CD4-positive, alpha-beta T cell treated with Interleukin-12 subunit alpha and Interleukin-12 subunit beta, for 1 hour (primary cell): ENCODE measurements around the gene VDR.
A peak's percentile ranks its signal among the peaks of the same experiment; 100 is the strongest.

Experiments
- DNase-seq: peaks from one replicate; pipeline ENCODE4 v3.0.0-alpha.2; 2020

VDR gene

GRCh38 chr12:47904713-47905709, at the start of gene VDR:
Gene VDR (minus strand): TSS chr12:47904994. CDS start chr12:47879113, 25,881 bp downstream.
- DNase-seq, result peak; percentile 81

- no peak for DNase-seq
Observed at GRCh38 chr12:47954058-47954457, 49.3 kb upstream of the VDR start.

GRCh38 chr12:47950856-47951468, 46.2 kb upstream of the VDR start:
- no peak for DNase-seq

DNA sequence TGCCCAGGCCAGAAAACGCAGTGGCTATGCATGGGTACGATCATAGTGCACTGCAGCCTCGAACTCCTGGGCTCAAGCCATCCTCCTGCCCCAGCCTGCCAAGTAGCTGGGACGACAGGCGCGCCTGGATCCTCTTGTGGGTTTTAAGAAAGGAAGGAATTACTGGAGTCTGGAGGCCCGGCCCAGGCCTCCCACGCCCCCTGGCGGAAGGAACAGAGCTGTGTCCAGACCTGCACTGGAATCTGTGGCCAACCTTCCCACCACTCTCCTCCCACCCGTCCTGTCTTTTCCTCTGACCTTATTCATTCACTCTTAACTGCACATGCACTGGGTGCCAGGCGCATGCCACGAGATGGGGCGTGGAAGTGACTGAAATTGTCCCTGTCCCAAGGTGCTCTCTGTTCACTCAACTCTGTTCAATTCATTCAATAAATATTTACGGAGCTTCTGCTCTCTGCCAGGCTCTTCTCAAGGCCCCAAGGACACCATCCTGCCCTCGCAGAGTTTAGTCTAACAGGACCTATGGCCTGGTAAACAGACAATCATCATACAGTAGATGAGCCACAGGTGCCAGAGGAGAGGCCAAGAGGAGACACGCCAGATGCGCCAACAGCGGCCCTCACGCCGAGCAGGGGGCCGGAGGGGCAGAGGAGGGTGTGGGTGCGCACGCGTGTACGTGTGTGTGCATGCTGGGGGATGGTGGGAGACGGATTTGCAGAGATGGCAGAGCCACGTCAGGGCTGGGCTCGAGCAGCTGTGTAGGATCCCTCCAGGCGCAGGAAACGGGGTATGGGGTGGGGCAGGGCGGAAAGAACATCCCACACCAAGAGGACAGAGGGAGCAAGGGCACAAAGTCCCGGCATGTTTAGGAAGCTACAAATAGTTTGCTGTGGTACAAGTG, 44.9 kb upstream of the VDR start:
- peak; percentile 47 for DNase-seq

DNA sequence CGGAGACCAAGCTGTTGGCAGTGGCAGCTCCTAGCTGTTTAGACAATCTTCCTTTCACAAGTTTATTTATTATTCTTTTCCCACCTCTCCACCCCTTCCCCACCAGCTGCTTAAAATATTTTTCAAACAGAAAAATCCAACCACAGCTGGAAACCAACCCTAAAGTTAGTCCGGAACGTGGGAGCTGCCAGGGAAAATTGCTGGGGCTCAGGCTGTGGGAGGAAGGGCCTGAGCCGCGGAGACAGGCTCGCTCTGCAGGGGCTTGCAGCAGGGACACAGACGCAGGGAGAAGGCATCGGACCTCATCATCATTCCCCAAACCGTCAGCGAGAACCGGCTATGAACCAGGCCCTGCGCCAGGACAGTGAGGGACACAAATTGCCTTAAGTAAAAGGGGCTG, 42.5 kb upstream of the VDR start:
- no peak for DNase-seq

DNA sequence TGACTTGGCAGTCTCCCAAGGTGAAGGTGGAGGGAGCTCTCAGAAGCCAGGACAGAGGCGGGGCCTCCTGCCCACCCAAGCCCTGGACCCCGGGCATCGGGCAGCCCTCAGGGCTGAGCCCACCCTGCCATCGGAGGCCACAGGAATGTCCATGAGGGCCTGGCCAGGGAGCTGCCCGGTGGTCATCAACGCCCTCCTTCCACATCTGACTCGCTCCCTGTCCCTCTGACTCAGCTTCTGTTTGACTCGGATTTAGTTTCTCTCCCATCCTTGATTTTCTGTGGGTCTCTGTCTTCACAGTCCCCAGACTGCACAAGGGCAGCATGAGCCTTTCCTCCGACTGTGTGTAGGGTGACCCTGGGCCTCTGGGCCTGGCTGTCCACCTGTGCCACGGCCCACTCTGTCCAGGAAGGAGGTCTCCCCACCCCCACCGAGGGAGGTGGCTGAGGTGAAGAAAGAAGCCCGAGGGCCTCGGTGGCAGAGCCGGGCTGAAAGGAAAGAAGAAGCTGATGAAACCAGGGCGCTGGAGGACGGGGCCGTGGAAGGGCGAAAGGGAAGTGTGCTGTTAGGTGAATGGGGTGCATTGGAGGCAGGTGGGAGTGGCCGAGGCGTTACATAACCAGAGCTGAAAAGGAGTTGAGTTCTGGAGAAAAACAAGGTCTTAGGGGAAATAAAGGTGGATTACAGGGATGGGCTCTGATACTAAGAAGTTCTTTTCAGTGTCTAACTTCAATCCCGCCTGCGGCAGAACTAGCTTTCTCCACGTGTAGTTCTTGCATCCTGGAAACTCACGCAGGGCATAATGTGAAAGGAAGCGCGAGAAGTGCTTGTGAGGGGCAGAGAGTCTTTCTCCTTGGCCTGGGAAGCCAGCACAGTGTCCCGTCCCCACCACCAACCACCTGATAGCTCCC, 41.9 kb upstream of the VDR start:
- no peak for DNase-seq

DNA sequence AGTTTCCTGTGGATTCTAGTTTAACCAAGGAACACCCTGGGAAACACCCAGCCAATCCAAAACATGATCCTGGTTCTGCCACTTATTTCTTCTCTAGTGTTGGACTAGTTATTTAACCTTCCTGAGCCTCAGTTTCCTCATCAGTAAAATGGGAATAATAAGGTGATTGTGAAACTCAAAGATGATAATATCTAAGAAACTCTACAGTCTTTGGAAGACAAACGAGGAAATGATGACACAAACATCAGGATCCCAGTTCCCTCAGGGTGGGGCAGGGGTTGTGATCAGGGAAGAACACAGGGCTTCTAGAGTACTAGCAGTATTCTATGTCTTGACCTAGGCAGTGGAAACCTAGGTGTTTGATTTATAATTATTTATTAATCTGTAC, 40.5 kb upstream of the VDR start:
- DNase-seq, result no peak

GRCh38 chr12:47944685-47945340, 40.0 kb upstream of the VDR start:
- DNase-seq, result no peak

GRCh38 chr12:47943623-47944340, 39.0 kb upstream of the VDR start:
- DNase-seq, result no peak

DNA sequence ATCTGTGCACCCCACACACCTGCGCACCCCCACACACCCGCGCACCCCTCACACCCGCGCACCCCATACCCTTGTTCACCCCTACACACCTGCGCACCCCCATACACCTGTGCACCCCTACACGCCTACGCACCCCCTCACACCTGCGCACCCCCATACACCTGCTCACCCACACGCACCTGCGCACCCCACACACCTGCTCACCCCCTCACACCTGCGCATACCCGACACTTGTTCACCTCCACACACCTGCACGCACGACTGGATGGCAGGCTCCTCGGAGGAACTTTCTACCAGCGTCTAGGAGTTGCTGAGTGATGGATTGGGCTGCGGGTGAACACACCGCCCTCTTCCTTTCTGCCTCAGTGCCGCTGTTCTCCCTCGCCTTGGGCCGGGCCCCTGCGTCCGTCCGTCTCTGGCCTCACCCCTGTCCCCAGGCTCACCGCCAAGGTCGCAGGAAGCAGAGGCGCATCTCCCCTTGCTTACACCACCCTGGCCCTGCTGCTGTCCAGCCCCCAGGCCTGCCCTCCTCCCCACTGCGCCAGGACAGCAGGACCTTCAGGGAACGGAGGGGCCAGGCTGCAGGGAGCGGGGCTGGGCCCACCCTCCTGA, 37.9 kb upstream of the VDR start:
- DNase-seq, result no peak

DNA sequence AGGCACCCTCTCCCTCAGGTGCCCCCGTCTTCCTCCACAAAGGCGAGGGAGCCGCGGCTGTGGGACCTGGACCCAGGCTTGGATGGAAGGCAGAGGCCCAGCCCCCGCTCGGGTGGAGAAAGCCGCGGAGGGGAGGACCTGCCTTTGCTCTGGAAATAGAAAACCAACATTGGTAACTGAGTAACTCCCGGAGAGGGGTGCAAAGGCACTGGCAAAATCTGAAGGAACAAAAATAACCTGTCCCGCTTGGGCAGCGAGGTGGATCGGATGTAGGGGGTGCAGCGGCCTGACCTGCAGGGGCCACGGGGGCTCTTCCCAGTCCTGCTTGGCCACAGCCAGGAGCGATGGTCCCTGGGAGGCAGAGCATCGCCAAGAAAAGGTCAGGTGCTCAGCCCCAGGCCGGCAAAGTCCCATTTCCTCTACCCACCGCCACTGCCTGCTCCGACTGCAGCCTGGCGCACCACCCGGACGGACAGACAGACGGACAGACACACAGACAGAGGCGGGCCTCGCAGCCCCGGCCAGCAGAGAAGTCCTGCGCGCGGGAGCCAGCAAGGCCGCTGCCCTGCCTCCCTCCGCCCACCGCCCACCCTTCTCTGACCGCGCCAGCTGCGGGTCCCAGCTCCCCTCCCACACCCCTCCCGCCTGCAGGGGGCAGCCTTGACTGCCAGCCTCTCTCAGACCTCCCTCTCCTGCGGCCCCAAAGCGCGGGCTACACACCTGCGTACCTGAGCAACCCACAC, 37.2 kb upstream of the VDR start:
- DNase-seq, result peak; percentile 55

GRCh38 chr12:47941475-47941780, 36.6 kb upstream of the VDR start:
- no peak for DNase-seq

DNA sequence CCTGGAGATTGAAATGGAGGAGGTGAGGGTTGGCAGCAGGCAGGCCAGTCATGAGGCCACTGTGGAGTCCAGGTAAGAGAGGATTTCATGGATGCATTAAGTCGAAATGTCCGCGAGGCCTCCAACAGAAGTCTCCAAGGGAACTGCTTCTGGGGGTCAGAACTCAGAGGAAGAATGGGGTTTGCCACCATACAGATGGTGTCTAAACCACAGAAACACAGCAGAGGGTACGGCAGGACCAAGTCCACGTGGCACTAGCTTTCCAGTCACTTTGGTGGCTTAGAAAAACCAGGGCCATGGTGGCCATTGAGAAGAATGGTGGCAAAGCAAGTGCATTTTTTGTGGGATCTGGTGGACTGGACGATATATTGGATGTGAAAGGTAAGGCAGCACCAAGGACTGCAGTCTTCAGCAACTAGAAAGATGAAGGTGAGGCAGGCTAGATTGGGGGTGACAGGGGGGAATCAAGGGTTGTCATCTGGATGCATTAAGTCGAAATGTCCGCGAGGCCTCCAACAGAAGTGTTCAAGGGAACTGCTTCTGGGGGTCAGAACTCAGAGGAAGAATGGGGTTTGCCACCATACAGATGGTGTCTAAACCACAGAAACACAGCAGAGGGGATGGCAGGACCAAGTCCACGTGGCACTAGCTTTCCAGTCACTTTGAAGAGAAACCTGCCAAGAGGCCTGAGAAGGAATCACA, 36.1 kb upstream of the VDR start:
- no peak for DNase-seq

- no peak for DNase-seq
Observed at GRCh38 chr12:47939009-47939601, 34.3 kb upstream of the VDR start.

DNA sequence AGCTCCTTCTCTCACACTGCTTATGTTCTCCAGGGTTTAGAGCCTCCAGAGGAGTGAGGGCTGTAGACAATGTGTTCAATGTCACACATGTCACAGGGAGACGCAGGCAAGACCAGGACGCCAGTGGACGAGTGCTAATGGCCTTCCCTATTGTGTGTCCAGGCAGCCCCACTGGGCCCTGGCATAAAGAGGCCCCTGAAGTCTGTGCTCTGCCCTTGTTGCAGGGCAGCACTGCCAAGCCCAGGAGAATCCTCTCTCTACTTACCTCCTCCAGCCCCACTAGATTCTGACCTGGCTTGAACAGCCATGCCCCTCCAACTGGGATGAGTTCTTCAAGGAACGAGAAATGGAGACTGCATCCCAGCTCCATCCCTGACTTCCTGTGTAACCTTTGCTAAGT, 33.8 kb upstream of the VDR start:
- DNase-seq, result no peak

GRCh38 chr12:47938093-47938492, 33.3 kb upstream of the VDR start:
- DNase-seq, result no peak

DNA sequence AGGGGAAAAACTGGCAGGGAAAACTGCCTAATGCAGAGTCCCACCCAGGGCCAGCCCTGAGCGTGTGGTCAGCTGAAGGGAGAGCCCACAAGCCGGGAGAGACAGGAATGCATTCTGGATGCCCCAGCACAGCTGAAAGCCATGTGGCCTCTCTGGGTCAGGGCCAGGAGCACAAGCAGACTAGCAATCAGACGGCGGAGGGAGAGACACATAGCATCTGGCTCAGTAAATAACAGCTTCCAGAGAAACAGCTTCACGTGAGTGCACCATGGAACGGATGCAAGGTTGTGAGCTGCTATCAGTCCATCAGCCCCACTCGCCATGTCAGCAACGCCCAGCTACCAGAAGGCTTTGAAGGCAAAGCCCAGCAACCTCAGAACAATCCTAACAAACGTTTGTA, 30.4 kb upstream of the VDR start:
- DNase-seq, result no peak

- no peak for DNase-seq
Observed at GRCh38 chr12:47931187-47931586, 26.4 kb upstream of the VDR start.

DNA sequence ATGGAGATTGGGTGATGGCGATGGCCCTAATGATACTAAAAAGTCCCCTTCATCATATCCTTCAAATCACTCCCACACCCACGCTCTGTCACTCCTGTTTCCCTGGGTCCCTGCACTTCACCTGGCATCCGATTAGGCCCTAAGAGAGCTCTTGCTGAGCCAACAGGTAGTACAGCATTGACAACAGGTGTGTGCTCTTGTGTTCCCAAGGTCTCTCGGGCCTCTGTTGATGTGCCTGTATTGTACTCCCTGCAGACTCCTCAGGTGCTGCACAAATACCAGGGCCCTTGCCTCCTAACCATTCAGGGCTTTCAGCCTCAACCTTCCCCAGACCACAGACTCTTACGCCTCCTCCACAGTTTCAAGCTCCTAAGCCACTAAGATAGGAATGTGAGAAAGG, 25.8 kb upstream of the VDR start:
- DNase-seq, result no peak
